Measurements from ENCODE around the gene SMCHD1.
"Not testable (repeated sequence)": the region's sequence is repeated elsewhere in the genome, so short reads cannot be mapped to it uniquely, and the experiment has no call there.

Gene SMCHD1

DNA sequence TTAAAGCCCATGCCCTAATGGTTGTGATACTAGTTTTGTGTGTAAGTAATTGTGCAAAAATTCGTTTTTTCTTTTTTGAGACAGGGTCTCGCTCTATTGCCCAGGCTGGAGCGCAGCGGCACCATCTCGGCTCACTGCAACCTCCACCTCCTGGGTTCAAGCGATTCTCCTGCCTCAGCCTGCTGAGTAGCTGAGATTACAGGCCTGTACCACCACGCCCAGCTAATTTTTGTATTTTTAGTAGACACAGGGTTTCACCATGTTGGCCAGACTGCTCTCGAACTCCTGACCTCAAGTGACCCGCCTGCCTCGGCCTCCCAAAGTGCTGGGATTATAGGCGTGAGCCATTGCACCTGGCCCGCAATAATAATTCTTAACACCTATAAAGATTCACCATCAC, 196.9 kb downstream of the SMCHD1 start:
- not testable (repeated sequence) for DNase-seq (ENCODE audit: low spot score)

DNA sequence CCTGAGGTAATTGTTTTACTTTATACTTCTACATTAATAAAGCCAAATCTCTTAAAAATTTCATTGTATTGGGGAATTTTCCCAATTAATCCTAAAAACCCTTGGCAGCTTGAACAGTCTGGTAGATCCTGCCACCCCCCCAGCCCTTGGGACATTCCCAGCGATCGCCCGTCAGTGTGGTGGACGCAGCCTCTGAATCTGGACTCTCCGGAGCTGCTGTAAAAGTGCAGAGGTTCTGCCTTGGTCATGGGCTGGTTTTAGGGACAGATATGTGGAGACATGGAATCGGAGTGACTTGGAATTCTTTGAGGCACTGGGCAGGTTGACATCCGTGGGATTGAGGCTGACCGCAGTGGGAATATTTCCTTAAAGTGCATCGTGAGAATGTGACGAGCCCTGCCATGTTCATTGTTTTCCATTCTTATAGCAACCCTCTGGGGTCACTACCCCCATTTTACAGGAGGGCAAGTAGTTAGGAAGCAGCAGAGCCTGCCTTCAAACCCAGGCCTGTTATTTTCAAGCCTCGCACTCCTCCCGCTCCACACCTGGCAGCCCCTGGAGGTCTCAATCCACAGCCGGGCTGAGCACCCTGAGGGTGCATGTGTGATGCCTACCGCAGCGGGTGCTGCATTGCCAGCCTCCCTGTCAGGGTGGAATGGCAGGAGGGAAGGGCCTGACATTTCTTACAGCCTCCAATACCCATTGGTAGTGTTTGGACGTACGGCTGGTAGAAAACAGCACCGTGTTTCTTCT, 197.8 kb downstream of the SMCHD1 start:
- no peak for DNase-seq (ENCODE audit: low spot score)

GRCh38 chr18:2853926-2854664, 198.6 kb downstream of the SMCHD1 start:
- DNase-seq (ENCODE audit: low spot score) = no peak
